Spleen (tissue), 11 donors: Measurements from ENCODE around the gene FAM107B. TPM values are rescaled to one million over a fixed set of nuclear protein-coding genes. Genes with fewer than 3 reads are reported as not detected.

Experiments
- DNase-seq: peaks from one replicate; pipeline ENCODE4 v3.0.0-alpha.2; 2020
- H3K27ac ChIP-seq, 8 donors: fragments of 200-600 bp; sonication (generic) in 7 of 8; 1 replicate in 4 of 8; 2 replicates in 4 of 8; pipeline versions ENCODE4 v1.5.0 to v1.8.0; 2016 to 2021; ENCODE audit warnings: inconsistent platforms in 4 of 8, mild to moderate bottlenecking in 4 of 8, moderate library complexity in 1 of 8
- H3K27me3 ChIP-seq, 7 donors: fragments of 200-600 bp; sonication (generic) in 6 of 7; replicated peaks in 1 of 7; 1 replicate in 4 of 7; 2 replicates in 3 of 7; pipeline versions ENCODE4 v1.5.0 to v1.8.0; 2016 to 2021; ENCODE audit warnings: inconsistent platforms in 3 of 7, mild to moderate bottlenecking in 1 of 7
- H3K36me3 ChIP-seq, 6 donors: fragments of 200-600 bp; sonication (generic) in 5 of 6; 1 replicate in 4 of 6; 2 replicates in 2 of 6; pipeline versions ENCODE4 v1.5.0 to v1.8.0; 2016 to 2021; ENCODE audit warnings: inconsistent platforms in 2 of 6
- H3K4me1 ChIP-seq, 6 donors: fragments of 200-600 bp; sonication (generic) in 5 of 6; 1 replicate in 3 of 6; 2 replicates in 3 of 6; pipeline versions ENCODE4 v1.5.0 to v1.8.0; 2016 to 2021; ENCODE audit warnings: inconsistent platforms in 3 of 6
- H3K4me3 ChIP-seq, 8 donors: fragments of 200-600 bp; sonication (generic) in 7 of 8; 1 replicate in 4 of 8; 2 replicates in 4 of 8; pipeline versions ENCODE4 v1.5.0 to v1.8.0; 2016 to 2021; ENCODE audit warnings: inconsistent platforms in 4 of 8, mild to moderate bottlenecking in 4 of 8, moderate library complexity in 2 of 8
- H3K9me3 ChIP-seq, 8 donors: fragments of 200-600 bp; sonication (generic) in 7 of 8; 1 replicate in 4 of 8; 2 replicates in 4 of 8; pipeline versions ENCODE4 v1.5.0 to v1.8.0; 2016 to 2021; ENCODE audit warnings: inconsistent platforms in 4 of 8
- CTCF ChIP-seq, 11 experiments: fragments of 200-600 bp in 7 of 11; fragments of 450-650 bp in 4 of 11; sonication (generic) in 4 of 11; IDR thresholded peaks in 8 of 11; conservative IDR thresholded peaks in 3 of 11; 1 replicate in 7 of 11; 2 replicates in 4 of 11; pipeline versions ENCODE4 v1.4.0 to v1.8.0; 2016 to 2021; ENCODE audit warnings: antibody characterized with exemption in 11 of 11, inconsistent platforms in 4 of 11, mild to moderate bottlenecking in 1 of 11
- POLR2A ChIP-seq, 3 donors: fragments of 450-650 bp; IDR thresholded peaks; one replicate each; pipeline ENCODE4 v1.5.1; 2017; ENCODE audit warnings: antibody characterized with exemption in 3 of 3, mild to moderate bottlenecking in 1 of 3
- POLR2AphosphoS5 ChIP-seq, 3 donors: sonication (generic); formaldehyde crosslinking; IDR thresholded peaks; one replicate each; pipeline ENCODE4 v1.5.1; 2017; ENCODE audit warnings: antibody characterized with exemption in 3 of 3
- WGBS, 5 donors: extraction: QIAGEN DNeasy Blood & Tissue Kit in 3 of 5; methylation state at CpG; one replicate each; pipeline versions ENCODE4 v1.1.5 to v1.1.7; 2013 to 2018; 5-methylcytosine and 5-hydroxymethylcytosine counted together
- intact Hi-C: fragments of 100-400 bp; cut with DNase I; formaldehyde crosslinking; loops from one replicate; pipeline ENCODE4 v1.15.0; 2023; ENCODE audit warnings: low total_unique reads
- polyA plus RNA-seq, 3 donors: library from polyadenylated mRNA; stranded (reverse); fragments of 200-250 nt; gene quantifications; one replicate each; pipeline ENCODE4 v1.2.1, GENCODE V29; 2013
- total RNA-seq, 7 donors: library from RNA; depleted of rRNA in 3 of 7; stranded (reverse); fragments of >200 nt in 3 of 7; fragmentation: NEBNext Ultra II Directional in 4 of 7; extraction: Animal tissue kit (Norgen Biotek cat#: 25700) in 4 of 7; gene quantifications; one replicate each; pipeline versions ENCODE4 v1.1.0 to v1.2.1, GENCODE V29; 2016 to 2021
- donor health status: healthy with polysubstance abuse.
- donor health status: DM: no; HTN: no; CAD: no; lungs with moderate emphysema.
- donor health status: DM: no; HTN: no; CAD: no.
- donor health status: Bipolar disorder and iron deficiency.
- donor health status: healthy.
- donor health status: DM: no; HTN: no; CAD: no.
- donor health status: DM: yes; HTN: yes; CAD: no.

The FAM107B gene
- total and polyA plus RNA-seq, 10 donors = 40.1 to 115 (median 75.5) TPM

GRCh38 chr10:14815681-14816080 is 41.0 kb upstream of the FAM107B start:
- Histone ChIP-seq H3K4me1 (peaks cover 0 to 9% (median 0%) of the 10 kb centered on the region in 6 donors), H3K9me3 (no peaks in the 10 kb centered on the region), H3K27ac (no peak overlapping the region), H3K27me3 (no peaks in the 10 kb centered on the region), H3K4me3 (no peak overlapping the region), H3K36me3 (no peaks in the 10 kb centered on the region)
- intact Hi-C loops = loop anchor here (5.0 kb wide), 1 partner anchor 313 kb away; no protein-coding TSS in a partner anchor
- no peak for DNase-seq
- WGBS, 5 donors = 85 to 93% (median 88%) methylated on average over 6 of the region's 6 CpGs
- TF ChIP-seq POLR2AphosphoS5 (IDR thresholded peaks at IDR 0.05) (no peak), CTCF (IDR thresholded peaks at IDR 0.05 in 8 of 11, conservative IDR thresholded peaks at IDR 0.05 in 3 of 11) (no peak), POLR2A (IDR thresholded peaks at IDR 0.05) (no peak)

- Histone ChIP-seq H3K27ac (no peak overlapping the region), H3K4me3 (no peak overlapping the region), H3K4me1 (peaks cover 0 to 9% (median 0%) of the 10 kb centered on the region in 6 donors), H3K36me3 (no peaks in the 10 kb centered on the region), H3K9me3 (no peaks in the 10 kb centered on the region), H3K27me3 (no peaks in the 10 kb centered on the region)
- no peak for TF ChIP-seq POLR2A (IDR thresholded peaks at IDR 0.05)
- no peak for TF ChIP-seq POLR2AphosphoS5 (IDR thresholded peaks at IDR 0.05)
- TF ChIP-seq CTCF (IDR thresholded peaks at IDR 0.05 in 8 of 11, conservative IDR thresholded peaks at IDR 0.05 in 3 of 11) = no peak
- WGBS, 5 donors = 89 to 94% (median 91%) methylated on average over 3 of the region's 3 CpGs
- no peak for DNase-seq
- intact Hi-C loops = no loop called here
Observed at GRCh38 chr10:14812271-14812670, 37.6 kb upstream of the FAM107B start.

- Histone ChIP-seq H3K27me3 (no peaks in the 10 kb centered on the region), H3K9me3 (no peaks in the 10 kb centered on the region), H3K27ac (no peak overlapping the region), H3K4me1 (peaks cover 0 to 9% (median 0%) of the 10 kb centered on the region in 6 donors), H3K4me3 (no peak overlapping the region), H3K36me3 (no peaks in the 10 kb centered on the region)
- intact Hi-C loops = no loop called here
- DNase-seq = no peak
- no peak for TF ChIP-seq POLR2AphosphoS5 (IDR thresholded peaks at IDR 0.05)
- TF ChIP-seq POLR2A (IDR thresholded peaks at IDR 0.05) = no peak
- TF ChIP-seq CTCF (IDR thresholded peaks at IDR 0.05 in 8 of 11, conservative IDR thresholded peaks at IDR 0.05 in 3 of 11) = no peak
- 81 to 90% (median 86%) methylated on average over 9 of the region's 9 CpGs for WGBS, 5 donors
Observed at GRCh38 chr10:14810969-14811953, 36.6 kb upstream of the FAM107B start.

GRCh38 chr10:14806318-14806717 is 31.6 kb upstream of the FAM107B start:
- H3K9me3 ChIP-seq = no peaks in the 10 kb centered on the region
- H3K4me1 ChIP-seq = no peaks in the 10 kb centered on the region
- 85 to 92% (median 88%) methylated on average over 3 of the region's 3 CpGs for WGBS, 5 donors
- no peak overlapping the region for H3K4me3 ChIP-seq
- no peak for DNase-seq
- intact Hi-C loops = no loop called here
- no peaks in the 10 kb centered on the region for H3K27me3 ChIP-seq
- no peaks in the 10 kb centered on the region for H3K36me3 ChIP-seq
- H3K27ac ChIP-seq = no peak overlapping the region
- TF ChIP-seq POLR2AphosphoS5 (IDR thresholded peaks at IDR 0.05) = no peak
